Upper lobe of left lung (tissue), 4 donors: ENCODE measurements around the gene TCL1A.

Source experiments
- CTCF ChIP-seq, 6 experiments: fragments of 450-650 bp in 4 of 6; fragments of 200-600 bp in 2 of 6; sonication (generic) in 2 of 6; IDR thresholded peaks; one replicate each; pipeline ENCODE4 v1.5.1; 2016 to 2019; ENCODE audit warnings: antibody characterized with exemption in 6 of 6
- EP300 ChIP-seq, 4 donors: sonication (generic); formaldehyde crosslinking; IDR thresholded peaks; one replicate each; pipeline ENCODE4 v1.5.1; 2017; ENCODE audit warnings: antibody characterized with exemption in 4 of 4, control low read depth in 2 of 4
- POLR2AphosphoS5 ChIP-seq, 2 donors: sonication (generic); formaldehyde crosslinking; IDR thresholded peaks; one replicate each; pipeline ENCODE4 v1.5.1; 2017; ENCODE audit warnings: antibody characterized with exemption in 2 of 2

GRCh38 chr14:95683793-95684192 lies 30.1 kb downstream of the TCL1A start:
- TF ChIP-seq CTCF (IDR thresholded peaks at IDR 0.05): peak; percentile 21 to 64 (median 51)
- no peak for TF ChIP-seq EP300 (IDR thresholded peaks at IDR 0.05)
- TF ChIP-seq POLR2AphosphoS5 (IDR thresholded peaks at IDR 0.05): no peak
